Transverse colon (tissue), 4 donors: ENCODE data around the gene PDIA2. TPM values are rescaled to one million over a fixed set of nuclear protein-coding genes. Genes with fewer than 3 reads are reported as not detected.
A peak's percentile ranks its signal among the peaks of the same experiment; 100 is the strongest.

Experiments used
- DNase-seq: peaks from one replicate; pipeline ENCODE4 v3.0.0-alpha.2; 2019
- H3K27ac ChIP-seq, 4 donors: fragments of 200-600 bp; sonication (generic); 2 replicates each; pipeline ENCODE4 v1.5.1; 2016 to 2018; ENCODE audit warnings: inconsistent platforms in 4 of 4
- H3K27me3 ChIP-seq: fragments of 200-600 bp; sonication (generic); 2 replicates; pipeline ENCODE4 v1.5.1; 2017; ENCODE audit warnings: inconsistent platforms
- H3K36me3 ChIP-seq, 4 donors: fragments of 200-600 bp; sonication (generic); 2 replicates each; pipeline ENCODE4 v1.5.1; 2017 to 2019; ENCODE audit warnings: inconsistent platforms in 4 of 4
- H3K4me1 ChIP-seq, 4 donors: fragments of 200-600 bp; sonication (generic); 2 replicates each; pipeline ENCODE4 v1.5.1; 2017 to 2020; ENCODE audit warnings: inconsistent platforms in 4 of 4
- H3K4me3 ChIP-seq, 4 donors: fragments of 200-600 bp; sonication (generic); 1 replicate in 1 of 4; 2 replicates in 3 of 4; pipeline versions ENCODE4 v1.5.1 to v1.6.1; 2017 to 2019; ENCODE audit warnings: inconsistent platforms in 4 of 4
- H3K9me3 ChIP-seq, 2 donors: fragments of 200-600 bp; sonication (generic); 2 replicates each; pipeline ENCODE4 v1.5.1; 2017 to 2019; ENCODE audit warnings: inconsistent platforms in 2 of 2
- CTCF ChIP-seq, 5 experiments: fragments of 200-600 bp in 3 of 5; fragments of 450-650 bp in 2 of 5; sonication (generic) in 3 of 5; IDR thresholded peaks; 1 replicate in 2 of 5; 2 replicates in 3 of 5; pipeline ENCODE4 v1.5.1; 2016 to 2017; ENCODE audit warnings: antibody characterized with exemption in 5 of 5, inconsistent platforms in 3 of 5, mild to moderate bottlenecking in 2 of 5, moderate library complexity in 1 of 5
- EP300 ChIP-seq: sonication (generic); formaldehyde crosslinking; IDR thresholded peaks from one replicate; pipeline ENCODE4 v1.6.1; 2017; ENCODE audit warnings: antibody characterized with exemption, low read depth
- POLR2A ChIP-seq: fragments of 450-650 bp; IDR thresholded peaks from one replicate; pipeline ENCODE4 v1.6.1; 2016; ENCODE audit warnings: antibody characterized with exemption, mild to moderate bottlenecking, moderate library complexity
- POLR2AphosphoS5 ChIP-seq, 3 donors: sonication (generic); formaldehyde crosslinking; IDR thresholded peaks; one replicate each; pipeline ENCODE4 v1.6.1; 2016; ENCODE audit warnings: antibody characterized with exemption in 3 of 3
- WGBS, 2 donors: methylation state at CpG; one replicate each; pipeline ENCODE4 v1.1.5; 2018; ENCODE audit warnings: low coverage in 1 of 2; 5-methylcytosine and 5-hydroxymethylcytosine counted together
- in situ Hi-C, 4 donors: fragments of 200-750 bp; cut with MboI; loops; one replicate each; pipeline versions ENCODE4 v1.15.0 to v1.15.1; 2017; ENCODE audit warnings: low sequenced_read_pairs in 3 of 4, low pct_ligation_motif_present in 1 of 4, low pct_unique_long_range_greater_than_20kb in 1 of 4
- intact Hi-C: fragments of 100-400 bp; cut with DNase I; formaldehyde crosslinking; loops from one replicate; pipeline ENCODE4 v1.15.1; 2023; ENCODE audit warnings: low total_unique reads
- total RNA-seq, 4 donors: library from RNA; depleted of rRNA; stranded (reverse); fragments of >200 nt; gene quantifications; one replicate each; pipeline ENCODE4 v1.1.0, GENCODE V29; 2016

PDIA2 gene
- total RNA-seq, 4 donors from 2014 or later = 0.55 to 2.6 (median 0.79) TPM; not detected in 1

- Histone ChIP-seq H3K27ac (no peak overlapping the region), H3K36me3 (no peaks in the 10 kb centered on the region), H3K9me3 (no peaks in the 10 kb centered on the region), H3K27me3 (peaks cover 53% of the 10 kb centered on the region), H3K4me3 (peak overlapping the region in 2 of 4 donors; percentile 12 to 37), H3K4me1 (peaks cover 7 to 24% (median 14%) of the 10 kb centered on the region in 4 donors)
- DNase-seq = no peak
- intact Hi-C loops = no loop called here
- WGBS, 2 donors = 14% methylated on average over 13 of the region's 47 CpGs; no CpG with 5 or more reads in 1 of the 2 donors
- no peak for TF ChIP-seq POLR2A
- no peak for TF ChIP-seq POLR2AphosphoS5 (IDR thresholded peaks at IDR 0.05)
- no peak for TF ChIP-seq CTCF (IDR thresholded peaks at IDR 0.05)
- TF ChIP-seq EP300 = no peak
- in situ Hi-C loops = no loop called here
Observed at GRCh38 chr16:280005-280460, 2.9 kb upstream of the PDIA2 start.

GRCh38 chr16:280552-280951 lies 2.4 kb upstream of the PDIA2 start, which contains the start of gene ARHGDIG:
Gene ARHGDIG, plus strand, starts transcription at chr16:280591. Its CDS starts 90 bp downstream, at chr16:280681.
- H3K9me3 ChIP-seq = no peaks in the 10 kb centered on the region
- 10% methylated on average over 8 of the region's 54 CpGs; no CpG with 5 or more reads in 1 of the 2 donors for WGBS, 2 donors
- no peak within 1 kb of the TSS for H3K27ac ChIP-seq
- peaks cover 48% of the 10 kb centered on the region for H3K27me3 ChIP-seq
- in situ Hi-C loops (no loop called here), intact Hi-C loops (no loop called here)
- H3K36me3 ChIP-seq = no peaks in the 10 kb centered on the region
- no peak for TF ChIP-seq CTCF (IDR thresholded peaks at IDR 0.05)
- TF ChIP-seq EP300 = no peak
- no peak for TF ChIP-seq POLR2AphosphoS5 (IDR thresholded peaks at IDR 0.05)
- H3K4me1 ChIP-seq = peaks cover 6 to 20% (median 11%) of the 10 kb centered on the region in 4 donors
- H3K4me3 ChIP-seq = peak within 1 kb of the TSS in 2 of 4 donors; percentile 28 to 55
- no peak for DNase-seq

GRCh38 chr16:280991-281659 lies 1.8 kb upstream of the PDIA2 start:
- DNase-seq = no peak
- in situ Hi-C loops (no loop called here), intact Hi-C loops (no loop called here)
- H3K27me3 ChIP-seq = peaks cover 48% of the 10 kb centered on the region
- peak overlapping the region in 2 of 4 donors; percentile 28 to 55 for H3K4me3 ChIP-seq
- H3K4me1 ChIP-seq = peaks cover 6 to 18% (median 11%) of the 10 kb centered on the region in 4 donors
- no peaks in the 10 kb centered on the region for H3K9me3 ChIP-seq
- H3K27ac ChIP-seq = no peak overlapping the region
- 44% methylated on average over 26 of the region's 27 CpGs; no CpG with 5 or more reads in 1 of the 2 donors for WGBS, 2 donors
- no peaks in the 10 kb centered on the region for H3K36me3 ChIP-seq
- TF ChIP-seq POLR2A (no peak), POLR2AphosphoS5 (IDR thresholded peaks at IDR 0.05) (no peak)

GRCh38 chr16:281660-282255 lies 1.2 kb upstream of the PDIA2 start:
- no peak for DNase-seq
- Histone ChIP-seq H3K27ac (no peak overlapping the region), H3K27me3 (peaks cover 48% of the 10 kb centered on the region), H3K36me3 (no peaks in the 10 kb centered on the region), H3K4me1 (peaks cover 6 to 18% (median 11%) of the 10 kb centered on the region in 4 donors), H3K4me3 (no peak overlapping the region), H3K9me3 (no peaks in the 10 kb centered on the region)
- TF ChIP-seq POLR2AphosphoS5 (IDR thresholded peaks at IDR 0.05) = no peak
- no peak for TF ChIP-seq EP300
- no peak for TF ChIP-seq CTCF (IDR thresholded peaks at IDR 0.05)
- TF ChIP-seq POLR2A = no peak
- in situ Hi-C loops = no loop called here
- WGBS, 2 donors = 43% methylated on average over 25 of the region's 25 CpGs; no CpG with 5 or more reads in 1 of the 2 donors
- intact Hi-C loops = no loop called here
